ENCODE results near the gene PLEKHH2.

PLEKHH2 gene

GRCh38 chr2:43764086-43764705 is 127.1 kb downstream of the PLEKHH2 start:
- no peak for DNase-seq

- no peak for DNase-seq
These were observed 128.9 kb downstream of the PLEKHH2 start for GRCh38 chr2:43766006-43766405.

- DNase-seq: peak; percentile 89 to 91
These were observed 137.0 kb downstream of the PLEKHH2 start, which contains the start of gene DYNC2LI1 for GRCh38 chr2:43773876-43774613. Gene DYNC2LI1 (plus strand): TSS chr2:43774039. CDS start chr2:43774139, 100 bp downstream.

GRCh38 chr2:43774617-43775016 is 137.6 kb downstream of the PLEKHH2 start:
- no peak for DNase-seq

GRCh38 chr2:43776324-43776723 is 139.3 kb downstream of the PLEKHH2 start:
- no peak for DNase-seq

GRCh38 chr2:43777306-43777926 is 140.4 kb downstream of the PLEKHH2 start:
- DNase-seq: no peak

GRCh38 chr2:43778233-43778632 is 141.2 kb downstream of the PLEKHH2 start:
- no peak for DNase-seq

GRCh38 chr2:43787895-43788294 is 150.8 kb downstream of the PLEKHH2 start:
- DNase-seq: no peak

GRCh38 chr2:43788646-43789045 is 151.6 kb downstream of the PLEKHH2 start:
- no peak for DNase-seq

- DNase-seq: no peak
These were observed 153.1 kb downstream of the PLEKHH2 start for GRCh38 chr2:43790147-43790546.

GRCh38 chr2:43791035-43791765 is 154.1 kb downstream of the PLEKHH2 start:
- DNase-seq: no peak

- no peak for DNase-seq
These were observed 155.6 kb downstream of the PLEKHH2 start for GRCh38 chr2:43792653-43793052.

GRCh38 chr2:43794956-43795355 is 157.9 kb downstream of the PLEKHH2 start:
- no peak for DNase-seq

GRCh38 chr2:43796206-43796605 is 159.1 kb downstream of the PLEKHH2 start:
- no peak for DNase-seq

GRCh38 chr2:43798300-43798699 is 161.2 kb downstream of the PLEKHH2 start:
- no peak for DNase-seq

- no peak for DNase-seq
These were observed 163.8 kb downstream of the PLEKHH2 start for GRCh38 chr2:43800894-43801293.

- no peak for DNase-seq
These were observed 165.1 kb downstream of the PLEKHH2 start for GRCh38 chr2:43802135-43802534.

- DNase-seq: no peak
These were observed 166.1 kb downstream of the PLEKHH2 start for GRCh38 chr2:43803113-43803512.

- DNase-seq: no peak
These were observed 169.6 kb downstream of the PLEKHH2 start for GRCh38 chr2:43806719-43807031.

GRCh38 chr2:43810452-43810851 is 173.4 kb downstream of the PLEKHH2 start:
- DNase-seq: no peak

GRCh38 chr2:43810888-43811287 is 173.8 kb downstream of the PLEKHH2 start:
- DNase-seq: no peak

GRCh38 chr2:43812006-43812405 is 174.9 kb downstream of the PLEKHH2 start:
- no peak for DNase-seq

- no peak for DNase-seq
These were observed 175.9 kb downstream of the PLEKHH2 start for GRCh38 chr2:43812947-43813346.
